NCI-H2107 treated with DMSO at 0.1 percent for 48 hours (cell line): Measurements from ENCODE around the gene CUEDC2.
A peak's percentile ranks its signal among the peaks of the same experiment; 100 is the strongest.

ENCODE experiments used
- DNase-seq: peaks from one replicate; lab custom pipeline; 2025; ENCODE audit not compliant: unreplicated experiment; lab: John Stamatoyannopoulos, UW

The CUEDC2 gene

GRCh38 chr10:102425444-102425843 lies 6.9 kb downstream of the CUEDC2 start:
- DNase-seq = no peak

GRCh38 chr10:102424916-102425315 lies 7.5 kb downstream of the CUEDC2 start:
- no peak for DNase-seq

GRCh38 chr10:102424145-102424544 lies 8.2 kb downstream of the CUEDC2 start:
- DNase-seq = no peak

- no peak for DNase-seq
Observed at GRCh38 chr10:102423372-102423968, 8.9 kb downstream of the CUEDC2 start.

GRCh38 chr10:102422545-102423129 lies 9.7 kb downstream of the CUEDC2 start:
- no peak for DNase-seq

GRCh38 chr10:102421757-102422512 lies 10.4 kb downstream of the CUEDC2 start:
- DNase-seq = no peak

- DNase-seq = no peak
Observed at GRCh38 chr10:102421507-102421756, 10.9 kb downstream of the CUEDC2 start.

GRCh38 chr10:102420714-102421506 lies 11.5 kb downstream of the CUEDC2 start, which contains the start of gene FBXL15:
TSS of gene FBXL15 (plus strand) at chr10:102420836. CDS start at chr10:102421130, 294 bp downstream.
- DNase-seq = peak; percentile 87

GRCh38 chr10:102420181-102420713 lies 12.1 kb downstream of the CUEDC2 start:
- DNase-seq = no peak

GRCh38 chr10:102419269-102420180 lies 12.8 kb downstream of the CUEDC2 start:
- peak; percentile 65 for DNase-seq

GRCh38 chr10:102418622-102419268 lies 13.6 kb downstream of the CUEDC2 start, which contains the start of gene PSD:
TSS of gene PSD (minus strand) at chr10:102418785. CDS start at chr10:102417038, 1,747 bp downstream.
- peak; percentile 52 for DNase-seq

- DNase-seq = no peak
Observed at GRCh38 chr10:102416695-102417094, 15.7 kb downstream of the CUEDC2 start.

- no peak for DNase-seq
Observed at GRCh38 chr10:102416283-102416682, 16.1 kb downstream of the CUEDC2 start.

- DNase-seq = no peak
Observed at GRCh38 chr10:102414749-102415148, 17.6 kb downstream of the CUEDC2 start.

- DNase-seq = no peak
Observed at GRCh38 chr10:102413806-102414561, 18.4 kb downstream of the CUEDC2 start.

GRCh38 chr10:102413053-102413705 lies 19.2 kb downstream of the CUEDC2 start:
- DNase-seq = peak; percentile 7

GRCh38 chr10:102412293-102412692 lies 20.1 kb downstream of the CUEDC2 start:
- DNase-seq = no peak
